Thoracic aorta (tissue), 2 donors: ENCODE data around the gene PRKCA. TPM values are rescaled to one million over a fixed set of nuclear protein-coding genes. Genes with fewer than 3 reads are reported as not detected.
"Not testable (repeated sequence)": the region's sequence is repeated elsewhere in the genome, so short reads cannot be mapped to it uniquely, and the experiment has no call there.

Experiments used
- ATAC-seq: fragments of 150-250 bp; one replicate; pipeline ENCODE4 v1.8.0; 2017; ENCODE audit warnings: low read depth; ENCODE audit not compliant: insufficient number of reproducible peaks, low FRiP score
- DNase-seq: peaks from one replicate; pipeline ENCODE4 v3.0.0-alpha.2; 2020; ENCODE audit warnings: low spot score
- H3K27ac ChIP-seq, 2 donors: fragments of 200-600 bp; sonication (generic); 1 replicate in 1 of 2; 2 replicates in 1 of 2; pipeline ENCODE4 v1.5.1; 2016; ENCODE audit warnings: mild to moderate bottlenecking in 2 of 2, moderate library complexity in 2 of 2
- H3K27me3 ChIP-seq: fragments of 200-600 bp; sonication (generic); replicated peaks from 2 replicates; pipeline ENCODE4 v1.6.0; 2016; ENCODE audit warnings: mild to moderate bottlenecking; ENCODE audit not compliant: insufficient read depth
- H3K36me3 ChIP-seq: fragments of 200-600 bp; sonication (generic); one replicate; pipeline ENCODE4 v1.5.1; 2016
- H3K4me1 ChIP-seq, 2 donors: fragments of 200-600 bp; sonication (generic); 1 replicate in 1 of 2; 2 replicates in 1 of 2; pipeline versions ENCODE4 v1.5.1 to v1.6.0; 2016; ENCODE audit warnings: low read depth in 2 of 2, mild to moderate bottlenecking in 1 of 2; ENCODE audit not compliant: control insufficient read depth in 1 of 2
- H3K4me3 ChIP-seq: fragments of 200-600 bp; sonication (generic); 2 replicates; pipeline ENCODE4 v1.5.1; 2016; ENCODE audit warnings: mild to moderate bottlenecking
- H3K9me3 ChIP-seq: fragments of 200-600 bp; sonication (generic); 2 replicates; pipeline ENCODE4 v1.5.1; 2016
- CTCF ChIP-seq: fragments of 200-600 bp; sonication (generic); IDR thresholded peaks from one replicate; pipeline ENCODE4 v1.5.1; 2019; ENCODE audit warnings: antibody characterized with exemption
- total RNA-seq, 2 donors: library from RNA; depleted of rRNA; stranded (reverse); fragments of >200 nt; gene quantifications; one replicate each; pipeline versions ENCODE4 v1.1.0 to v1.2.3, GENCODE V29; 2016

Gene PRKCA
- total RNA-seq, 2 donors from 2014 or later = 9.1 to 11.6 TPM

GRCh38 chr17:66343531-66344078, 41.2 kb downstream of the PRKCA start:
- TF ChIP-seq CTCF = no peak
- DNase-seq (no peak), ATAC-seq (no peak)
- Histone ChIP-seq H3K27ac (no peak overlapping the region), H3K9me3 (no peaks in the 10 kb centered on the region), H3K4me1 (peaks cover 0 to 9% of the 10 kb centered on the region in 2 donors), H3K27me3 (no peaks in the 10 kb centered on the region), H3K36me3 (no peaks in the 10 kb centered on the region), H3K4me3 (no peak overlapping the region)

GRCh38 chr17:66344473-66344872, 42.1 kb downstream of the PRKCA start:
- H3K4me1 ChIP-seq = peaks cover 0 to 13% of the 10 kb centered on the region in 2 donors
- no peak for ATAC-seq

GRCh38 chr17:66345264-66345663, 42.9 kb downstream of the PRKCA start:
- no peaks in the 10 kb centered on the region for H3K27me3 ChIP-seq
- peaks cover 0 to 13% of the 10 kb centered on the region in 2 donors for H3K4me1 ChIP-seq
- no peak overlapping the region for H3K27ac ChIP-seq
- DNase-seq (no peak), ATAC-seq (no peak)
- TF ChIP-seq CTCF = no peak
- H3K4me3 ChIP-seq = no peak overlapping the region
- H3K36me3 ChIP-seq = no peaks in the 10 kb centered on the region
- H3K9me3 ChIP-seq = no peaks in the 10 kb centered on the region

More at GRCh38 chr17:66344473-66344872, 42.1 kb downstream of the PRKCA start:
- Histone ChIP-seq H3K9me3 (no peaks in the 10 kb centered on the region), H3K27ac (no peak overlapping the region), H3K4me3 (no peak overlapping the region), H3K36me3 (no peaks in the 10 kb centered on the region), H3K27me3 (no peaks in the 10 kb centered on the region)
- TF ChIP-seq CTCF = no peak
- no peak for DNase-seq

GRCh38 chr17:66345949-66346638, 43.7 kb downstream of the PRKCA start:
- H3K36me3 ChIP-seq, H3K9me3 ChIP-seq, H3K27ac ChIP-seq, ATAC-seq, H3K27me3 ChIP-seq, DNase-seq, H3K4me3 ChIP-seq: not testable (repeated sequence)
- H3K4me1 ChIP-seq = peaks cover 0 to 13% of the 10 kb centered on the region in 2 donors

GRCh38 chr17:66347661-66348514, 45.5 kb downstream of the PRKCA start:
- ATAC-seq (no peak), DNase-seq (no peak)
- Histone ChIP-seq H3K27me3 (no peaks in the 10 kb centered on the region), H3K4me3 (no peak overlapping the region), H3K36me3 (no peaks in the 10 kb centered on the region), H3K9me3 (no peaks in the 10 kb centered on the region), H3K4me1 (peaks cover 0 to 13% of the 10 kb centered on the region in 2 donors), H3K27ac (no peak overlapping the region)
- TF ChIP-seq CTCF = no peak
